HL-60 (cell line): ENCODE measurements around the gene TJP2.

ENCODE experiments used
- DNase-seq, 2 experiments: peaks; one replicate each; pipeline ENCODE4 v3.0.0-alpha.2; 2010 to 2020; ENCODE audit warnings: low read depth in 1 of 2, low spot score in 1 of 2
- H3K27ac ChIP-seq: fragments of 250-450 bp; sonication (Bioruptor Pico); replicated peaks from 2 replicates; pipeline ENCODE4 v1.5.1; 2020; ENCODE audit warnings: mild to moderate bottlenecking, moderate library complexity
- H3K27me3 ChIP-seq: fragments of 250-450 bp; sonication (Bioruptor Pico); 2 replicates; pipeline ENCODE4 v1.5.1; 2021; ENCODE audit warnings: mild to moderate bottlenecking, moderate library complexity; ENCODE audit not compliant: insufficient read depth, poor library complexity, severe bottlenecking
- H3K4me3 ChIP-seq: replicated peaks from 2 replicates; pipeline ENCODE4 v1.5.1; 2011; ENCODE audit warnings: mild to moderate bottlenecking, control low read depth, low read length; ENCODE audit not compliant: insufficient read depth
- CTCF ChIP-seq: IDR thresholded peaks from one replicate; pipeline ENCODE4 v1.5.1; 2011; ENCODE audit warnings: low read length, control low read depth, inconsistent platforms; ENCODE audit not compliant: insufficient read depth
- GABPA ChIP-seq: IDR thresholded peaks from 2 replicates; pipeline ENCODE4 v1.6.1; 2012; ENCODE audit warnings: low read depth
- POLR2AphosphoS5 ChIP-seq: IDR thresholded peaks from 2 replicates; pipeline ENCODE4 v1.6.1; 2012; ENCODE audit warnings: low read depth
- REST ChIP-seq: IDR thresholded peaks from 2 replicates; pipeline ENCODE4 v1.6.1; 2012; ENCODE audit warnings: low read depth; ENCODE audit not compliant: insufficient replicate concordance
- SPI1 ChIP-seq: IDR thresholded peaks from 2 replicates; pipeline ENCODE4 v1.6.1; 2012; ENCODE audit warnings: low read depth, mild to moderate bottlenecking, borderline replicate concordance

TJP2 gene

GRCh38 chr9:69195668-69196067 lies 21.6 kb downstream of the TJP2 start:
- H3K4me3 ChIP-seq, result no peak overlapping the region
- no peaks in the 10 kb centered on the region for H3K27me3 ChIP-seq
- no peak for DNase-seq
- H3K27ac ChIP-seq, result no peak overlapping the region
- TF ChIP-seq POLR2AphosphoS5, result no peak
- TF ChIP-seq CTCF, result no peak
- TF ChIP-seq SPI1, result no peak
- no peak for TF ChIP-seq GABPA
- no peak for TF ChIP-seq REST

- Histone ChIP-seq H3K27me3 (no peaks in the 10 kb centered on the region), H3K4me3 (no peak overlapping the region), H3K27ac (no peak overlapping the region)
- TF ChIP-seq GABPA (no peak), CTCF (no peak), REST (no peak), SPI1 (no peak), POLR2AphosphoS5 (no peak)
- DNase-seq, result no peak
These were observed 23.6 kb downstream of the TJP2 start for GRCh38 chr9:69197687-69198086.

GRCh38 chr9:69198521-69199220 lies 24.6 kb downstream of the TJP2 start:
- Histone ChIP-seq H3K27me3 (no peaks in the 10 kb centered on the region), H3K4me3 (no peak overlapping the region), H3K27ac (no peak overlapping the region)
- TF ChIP-seq REST (no peak), SPI1 (no peak), CTCF (no peak)
- no peak for DNase-seq
